ENCODE measurements around the gene RACK1.
A peak's percentile ranks its signal among the peaks of the same experiment; 100 is the strongest.

The RACK1 gene

GRCh38 chr5:181191526-181192336, 52.0 kb downstream of the RACK1 start:
- H3K36me3 ChIP-seq (ENCODE audit: control insufficient read depth, insufficient read depth, low read length), result no peaks in the 10 kb centered on the region
- TF ChIP-seq, protein P1, sequence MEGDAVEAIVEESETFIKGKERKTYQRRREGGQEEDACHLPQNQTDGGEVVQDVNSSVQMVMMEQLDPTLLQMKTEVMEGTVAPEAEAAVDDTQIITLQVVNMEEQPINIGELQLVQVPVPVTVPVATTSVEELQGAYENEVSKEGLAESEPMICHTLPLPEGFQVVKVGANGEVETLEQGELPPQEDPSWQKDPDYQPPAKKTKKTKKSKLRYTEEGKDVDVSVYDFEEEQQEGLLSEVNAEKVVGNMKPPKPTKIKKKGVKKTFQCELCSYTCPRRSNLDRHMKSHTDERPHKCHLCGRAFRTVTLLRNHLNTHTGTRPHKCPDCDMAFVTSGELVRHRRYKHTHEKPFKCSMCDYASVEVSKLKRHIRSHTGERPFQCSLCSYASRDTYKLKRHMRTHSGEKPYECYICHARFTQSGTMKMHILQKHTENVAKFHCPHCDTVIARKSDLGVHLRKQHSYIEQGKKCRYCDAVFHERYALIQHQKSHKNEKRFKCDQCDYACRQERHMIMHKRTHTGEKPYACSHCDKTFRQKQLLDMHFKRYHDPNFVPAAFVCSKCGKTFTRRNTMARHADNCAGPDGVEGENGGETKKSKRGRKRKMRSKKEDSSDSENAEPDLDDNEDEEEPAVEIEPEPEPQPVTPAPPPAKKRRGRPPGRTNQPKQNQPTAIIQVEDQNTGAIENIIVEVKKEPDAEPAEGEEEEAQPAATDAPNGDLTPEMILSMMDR (IDR thresholded peaks at IDR 0.05; ENCODE audit: insufficient read depth, low read length, poor library complexity, severe bottlenecking), result no peak
- DNase-seq (ENCODE audit: extremely low read depth, insufficient read length), result peak; percentile 97
- H3K4me3 ChIP-seq (replicated peaks; ENCODE audit: low read depth, low read length), result peak overlapping the region; percentile 76
- no peaks in the 10 kb centered on the region for H3K27me3 ChIP-seq (replicated peaks; ENCODE audit: control insufficient read depth, insufficient read depth, low read length)

GRCh38 chr5:181190711-181191525, 52.8 kb downstream of the RACK1 start:
- Histone ChIP-seq H3K36me3 (ENCODE audit: control insufficient read depth, insufficient read depth, low read length) (no peaks in the 10 kb centered on the region), H3K27me3 (replicated peaks; ENCODE audit: control insufficient read depth, insufficient read depth, low read length) (no peaks in the 10 kb centered on the region), H3K4me3 (replicated peaks; ENCODE audit: low read depth, low read length) (peak overlapping the region; percentile 76)
- TF ChIP-seq, protein P1 (IDR thresholded peaks at IDR 0.05; ENCODE audit: insufficient read depth, low read length, poor library complexity, severe bottlenecking), result peak; percentile 50
- DNase-seq (ENCODE audit: extremely low read depth, insufficient read length), result peak; percentile 76

GRCh38 chr5:181189962-181190710, 53.6 kb downstream of the RACK1 start:
- H3K36me3 ChIP-seq (ENCODE audit: control insufficient read depth, insufficient read depth, low read length), result no peaks in the 10 kb centered on the region
- DNase-seq (ENCODE audit: extremely low read depth, insufficient read length), result peak; percentile 62
- H3K4me3 ChIP-seq (replicated peaks; ENCODE audit: low read depth, low read length), result peak overlapping the region; percentile 76
- TF ChIP-seq, protein P1 (IDR thresholded peaks at IDR 0.05; ENCODE audit: insufficient read depth, low read length, poor library complexity, severe bottlenecking), result no peak
- H3K27me3 ChIP-seq (replicated peaks; ENCODE audit: control insufficient read depth, insufficient read depth, low read length), result no peaks in the 10 kb centered on the region

- no peak for DNase-seq (ENCODE audit: extremely low read depth, insufficient read length)
- Histone ChIP-seq H3K36me3 (ENCODE audit: control insufficient read depth, insufficient read depth, low read length) (no peaks in the 10 kb centered on the region), H3K4me3 (replicated peaks; ENCODE audit: low read depth, low read length) (peak overlapping the region; percentile 76), H3K27me3 (replicated peaks; ENCODE audit: control insufficient read depth, insufficient read depth, low read length) (no peaks in the 10 kb centered on the region)
- TF ChIP-seq, protein P1 (IDR thresholded peaks at IDR 0.05; ENCODE audit: insufficient read depth, low read length, poor library complexity, severe bottlenecking), result no peak
These were observed 54.2 kb downstream of the RACK1 start for GRCh38 chr5:181189363-181189961.

DNA sequence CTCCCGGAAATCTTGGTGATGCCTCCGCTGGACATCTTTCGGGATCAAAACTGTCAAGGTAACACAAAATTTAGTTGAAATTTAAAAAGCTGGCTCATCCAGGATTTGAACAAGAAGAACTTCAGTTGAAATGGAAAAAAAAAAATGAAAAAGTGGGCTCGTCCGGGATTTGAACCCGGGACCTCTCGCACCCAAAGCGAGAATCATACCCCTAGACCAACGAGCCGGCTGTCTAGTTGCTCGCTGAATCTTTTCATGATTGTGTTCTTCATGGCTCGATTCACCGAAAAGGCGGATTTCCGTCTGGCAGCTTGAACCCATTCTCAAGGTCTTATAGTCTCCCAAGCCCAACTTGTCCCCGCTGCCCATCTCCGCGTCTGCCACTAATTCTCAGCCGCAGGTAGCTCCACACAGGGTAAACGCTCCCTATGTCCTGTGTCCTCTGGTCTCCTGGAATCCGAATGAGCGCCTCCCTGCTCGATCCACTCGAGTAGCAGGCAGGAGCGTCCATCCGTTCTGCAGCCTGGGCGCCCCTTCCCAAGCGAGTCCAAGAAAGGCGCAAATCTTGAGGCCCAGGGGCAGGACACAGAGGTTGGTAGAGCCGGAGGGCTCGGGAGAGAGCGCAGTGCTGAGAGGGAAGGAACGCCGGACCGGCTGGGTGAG, 54.9 kb downstream of the RACK1 start:
- peak; percentile 79 for DNase-seq (ENCODE audit: extremely low read depth, insufficient read length)
- H3K27me3 ChIP-seq (replicated peaks; ENCODE audit: control insufficient read depth, insufficient read depth, low read length), result no peaks in the 10 kb centered on the region
- no peaks in the 10 kb centered on the region for H3K36me3 ChIP-seq (ENCODE audit: control insufficient read depth, insufficient read depth, low read length)
- H3K4me3 ChIP-seq (replicated peaks; ENCODE audit: low read depth, low read length), result peak overlapping the region; percentile 76
- TF ChIP-seq, protein P1 (IDR thresholded peaks at IDR 0.05; ENCODE audit: insufficient read depth, low read length, poor library complexity, severe bottlenecking), result no peak
